ENCODE results near the gene FRMD4B. TPM values are rescaled to one million over a fixed set of nuclear protein-coding genes. Genes with fewer than 3 reads are reported as not detected.
A peak's percentile ranks its signal among the peaks of the same experiment; 100 is the strongest.

Gene FRMD4B
- polyA plus RNA-seq, 2 of the 4 experiments (the other 2 are of a cell fraction): 0.92 to 5.9 TPM

DNA sequence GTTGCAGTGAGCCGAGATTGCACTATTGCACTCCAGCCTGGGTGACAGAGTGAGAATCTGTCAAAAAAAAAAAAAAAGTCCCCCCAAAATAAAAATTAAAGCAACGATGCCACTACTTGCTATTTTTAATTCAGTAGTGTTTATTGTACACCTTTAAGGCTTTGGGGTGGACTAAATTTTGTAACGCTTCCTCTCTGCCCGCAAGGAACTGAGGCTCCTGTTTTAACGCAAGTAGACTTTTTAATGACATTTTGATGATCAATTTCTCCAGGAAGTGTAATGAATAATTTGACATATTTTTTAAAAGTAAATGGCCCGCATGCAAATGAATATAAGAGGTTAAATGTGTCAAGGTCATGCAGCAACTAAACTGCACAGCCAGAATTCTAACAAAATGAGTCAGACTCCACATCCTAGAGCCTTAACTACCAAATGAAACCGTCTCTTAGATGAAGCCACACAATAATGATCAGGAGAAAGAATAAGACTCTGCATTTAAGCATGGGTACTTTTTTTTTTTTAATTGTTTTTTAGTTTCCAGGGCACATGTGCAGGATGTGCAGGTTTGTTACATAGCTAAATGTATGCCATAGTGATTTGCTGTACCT, 166.7 kb downstream of the FRMD4B start:
- ChIA-PET POLR2A (no interaction called here), CTCF (interaction anchor here (0.6 kb wide), 1 partner anchor 191 kb away, joined by 3 read pairs; no protein-coding TSS in a partner anchor)
- Histone ChIP-seq H3K4me2 (no peak overlapping the region), H3K9me3 (no peaks in the 10 kb centered on the region), H3K27ac (no peak overlapping the region), H3K4me1 (peaks cover 10% of the 10 kb centered on the region; the same call in 2 of the 3 replicates), H3K4me3 (no peak overlapping the region)
- ATAC-seq (no peak), FAIRE-seq (no peak), DNase-seq (ENCODE audit: low read depth in 1 of 2, low spot score in 1 of 2) (no peak)
- WGBS (ENCODE audit: missing lambda C conversion rate): 86% methylated on average over 7 of the region's 7 CpGs
- TF ChIP-seq SMC3 (IDR thresholded peaks at IDR 0.05) (no peak), EHMT2 (IDR thresholded peaks at IDR 0.05; ENCODE audit: low read depth) (no peak), POLR2A (IDR thresholded peaks at IDR 0.05; ENCODE audit: low read length) (no peak), ZC3H11A (IDR thresholded peaks at IDR 0.05) (no peak), USF2 (IDR thresholded peaks at IDR 0.05) (no peak), PHF8 (IDR thresholded peaks at IDR 0.05; ENCODE audit: borderline replicate concordance, low read depth) (no peak), FOSL2 (IDR thresholded peaks at IDR 0.05) (no peak), FOSL2 (CRISPR knock-in tag; IDR thresholded peaks at IDR 0.05) (no peak), GATA3 (IDR thresholded peaks at IDR 0.05; ENCODE audit: borderline replicate concordance) (no peak), CEBPB (IDR thresholded peaks at IDR 0.05) (no peak), MAZ (IDR thresholded peaks at IDR 0.05; ENCODE audit: borderline replicate concordance, low read depth, low read length) (no peak), CHD2 (IDR thresholded peaks at IDR 0.05; ENCODE audit: low read length, partially characterized antibody) (no peak), HMGXB4 (CRISPR knock-in tag; IDR thresholded peaks at IDR 0.05; ENCODE audit: borderline replicate concordance) (no peak), ZSCAN20 (CRISPR knock-in tag; IDR thresholded peaks at IDR 0.05) (no peak), EHF (CRISPR knock-in tag; IDR thresholded peaks at IDR 0.05) (no peak)

- Histone ChIP-seq H3K9me3 (no peaks in the 10 kb centered on the region), H3K4me2 (no peak overlapping the region), H3K27ac (no peak overlapping the region), H3K4me1 (peaks cover 22% of the 10 kb centered on the region), H3K4me3 (no peak overlapping the region)
- no peak for FAIRE-seq
- TF ChIP-seq, protein P1, sequence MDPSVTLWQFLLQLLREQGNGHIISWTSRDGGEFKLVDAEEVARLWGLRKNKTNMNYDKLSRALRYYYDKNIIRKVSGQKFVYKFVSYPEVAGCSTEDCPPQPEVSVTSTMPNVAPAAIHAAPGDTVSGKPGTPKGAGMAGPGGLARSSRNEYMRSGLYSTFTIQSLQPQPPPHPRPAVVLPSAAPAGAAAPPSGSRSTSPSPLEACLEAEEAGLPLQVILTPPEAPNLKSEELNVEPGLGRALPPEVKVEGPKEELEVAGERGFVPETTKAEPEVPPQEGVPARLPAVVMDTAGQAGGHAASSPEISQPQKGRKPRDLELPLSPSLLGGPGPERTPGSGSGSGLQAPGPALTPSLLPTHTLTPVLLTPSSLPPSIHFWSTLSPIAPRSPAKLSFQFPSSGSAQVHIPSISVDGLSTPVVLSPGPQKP (IDR thresholded peaks at IDR 0.05; ENCODE audit: low read depth, low read length): no peak
- 0 out of 4 replicates have a peak, but pooled peaks of 1 of the 2 experiments have one; percentile 38 for TF ChIP-seq CEBPB (IDR thresholded peaks at IDR 0.05)
- 89% methylated on average over 6 of the region's 6 CpGs for WGBS (ENCODE audit: missing lambda C conversion rate)
- no peak for ATAC-seq
- CTCF ChIA-PET: no interaction called here
- POLR2A ChIA-PET: no interaction called here
- DNase-seq (ENCODE audit: low read depth in 1 of 2, low spot score in 1 of 2): no peak
Observed at GRCh38 chr3:69218079-69218478, 167.8 kb downstream of the FRMD4B start.

DNA sequence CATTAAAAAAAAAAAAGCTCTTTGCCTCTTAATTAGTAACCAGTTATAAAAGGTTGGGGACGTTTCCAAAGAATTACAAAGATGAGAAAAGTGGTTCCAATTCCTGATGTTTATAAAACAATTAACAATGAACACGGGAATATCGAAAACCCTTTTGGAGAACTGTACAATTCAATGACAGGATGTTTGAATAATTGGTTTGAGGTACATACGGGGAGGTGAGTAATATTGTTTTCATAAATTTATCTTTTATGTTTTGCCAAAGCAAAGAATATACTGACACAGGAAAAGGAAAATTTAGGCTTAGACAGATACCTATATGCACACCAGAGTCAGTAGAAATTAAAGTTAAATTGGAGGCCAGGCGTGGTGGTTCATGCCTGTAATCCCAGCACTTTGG, 168.9 kb downstream of the FRMD4B start:
- FAIRE-seq (no peak), ATAC-seq (no peak), DNase-seq (ENCODE audit: low read depth in 1 of 2, low spot score in 1 of 2) (no peak)
- CTCF ChIA-PET: interaction anchor here (0.8 kb wide), 1 partner anchor 55 kb away, joined by 4 read pairs; no protein-coding TSS in a partner anchor
- Histone ChIP-seq H3K4me1 (peaks cover 28% of the 10 kb centered on the region), H3K4me3 (no peak overlapping the region), H3K9me3 (no peaks in the 10 kb centered on the region), H3K27ac (peak overlapping the region in 1 of 2 experiments; percentile 44; a peak in 2 of 6 replicates), H3K4me2 (peak overlapping the region; percentile 11; the same call in 1 of the 3 replicates)
- WGBS (ENCODE audit: missing lambda C conversion rate): 11% methylated on average over 5 of the region's 5 CpGs
- POLR2A ChIA-PET: no interaction called here
- TF ChIP-seq HOXA7 (CRISPR knock-in tag; IDR thresholded peaks at IDR 0.05) (no peak), CHD4 (IDR thresholded peaks at IDR 0.05; ENCODE audit: borderline replicate concordance) (no peak), FOSB (CRISPR knock-in tag; IDR thresholded peaks at IDR 0.05) (no peak), KDM1A (IDR thresholded peaks at IDR 0.05; ENCODE audit: low read depth) (no peak), NR3C1 (IDR thresholded peaks at IDR 0.05) (no peak)
- TF ChIP-seq, protein P1 (IDR thresholded peaks at IDR 0.05; ENCODE audit: low read depth, low read length): no peak
- TF ChIP-seq, protein P2, sequence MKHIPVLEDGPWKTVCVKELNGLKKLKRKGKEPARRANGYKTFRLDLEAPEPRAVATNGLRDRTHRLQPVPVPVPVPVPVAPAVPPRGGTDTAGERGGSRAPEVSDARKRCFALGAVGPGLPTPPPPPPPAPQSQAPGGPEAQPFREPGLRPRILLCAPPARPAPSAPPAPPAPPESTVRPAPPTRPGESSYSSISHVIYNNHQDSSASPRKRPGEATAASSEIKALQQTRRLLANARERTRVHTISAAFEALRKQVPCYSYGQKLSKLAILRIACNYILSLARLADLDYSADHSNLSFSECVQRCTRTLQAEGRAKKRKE (CRISPR knock-in tag; IDR thresholded peaks at IDR 0.05; ENCODE audit: low read depth): no peak

Data from A549 (cell line).